GM21390 (cell line): Measurements from ENCODE around the gene COX7C.

Experiments
- ATAC-seq: cut with Tn5 transposase; IDR thresholded peaks from one replicate; pipeline ENCODE4 v1.9.1; 2021; ENCODE audit not compliant: unreplicated experiment

Gene COX7C

GRCh38 chr5:86664173-86664572 is 46.4 kb downstream of the COX7C start:
- ATAC-seq = no peak

- ATAC-seq = no peak
Observed at GRCh38 chr5:86665984-86666760, 48.4 kb downstream of the COX7C start.

GRCh38 chr5:86666981-86667380 is 49.2 kb downstream of the COX7C start:
- ATAC-seq = no peak
